ENCODE measurements around the gene MPIG6B.
A peak's percentile ranks its signal among the peaks of the same experiment; 100 is the strongest.

The MPIG6B gene

DNA sequence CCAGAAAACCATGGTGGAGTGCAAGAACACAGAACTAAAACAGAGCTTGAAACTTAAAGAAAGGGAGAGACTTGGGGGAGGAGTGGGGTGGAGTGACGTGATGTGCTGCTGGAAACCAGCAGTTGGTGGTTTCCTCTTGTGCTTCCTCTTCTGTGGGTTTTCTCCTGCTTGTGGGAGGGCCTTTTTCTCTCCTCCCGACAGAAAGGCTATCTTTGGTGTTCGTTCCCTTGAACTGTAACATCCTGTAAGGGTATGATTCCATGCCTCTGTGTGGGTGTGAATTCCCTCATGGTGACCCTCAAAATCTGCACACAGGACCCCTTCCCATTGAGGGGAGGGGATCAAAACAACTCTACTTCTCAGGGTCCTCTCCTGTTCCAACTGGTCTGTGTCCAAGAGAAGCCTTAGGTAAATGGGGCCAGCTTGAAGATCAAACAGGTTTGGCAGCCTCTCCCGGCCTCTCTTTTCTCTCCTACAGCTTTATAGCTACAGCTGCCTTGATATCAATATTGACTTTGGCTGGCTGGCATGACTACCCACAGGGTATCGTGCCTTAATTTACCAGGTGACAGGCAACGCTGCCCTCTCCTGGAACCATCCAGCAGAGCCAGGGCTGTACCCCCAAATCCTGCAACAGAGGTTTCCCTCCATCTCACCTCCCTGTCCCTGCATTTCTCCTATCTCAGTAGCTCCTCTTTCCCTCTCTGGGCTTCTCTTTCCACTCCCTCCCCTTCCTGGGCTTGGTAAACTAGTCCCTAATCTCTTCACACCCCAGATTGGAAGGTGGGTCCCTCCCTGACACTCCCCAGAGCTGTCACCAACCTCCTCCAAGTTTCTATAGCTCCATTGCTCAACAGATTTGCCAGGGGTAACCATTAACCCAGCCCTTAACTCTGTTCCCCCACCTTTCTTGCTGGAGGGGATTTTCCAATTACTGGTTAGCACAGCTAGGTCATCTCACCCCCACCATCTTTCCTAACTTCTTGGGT, 15.1 kb downstream of the MPIG6B start:
- H3K9me3 Mint-ChIP-seq = no peaks in the 10 kb centered on the region
- DNase-seq = peak; percentile 47 to 71
- peaks cover 66% of the 10 kb centered on the region for H3K4me1 Mint-ChIP-seq
- peak overlapping the region; percentile 76 to 94 for H3K27ac Mint-ChIP-seq
- H3K4me3 Mint-ChIP-seq = peak overlapping the region; percentile 95 to 97
- peak; percentile 32 for ATAC-seq
- no peaks in the 10 kb centered on the region for H3K27me3 Mint-ChIP-seq

DNA sequence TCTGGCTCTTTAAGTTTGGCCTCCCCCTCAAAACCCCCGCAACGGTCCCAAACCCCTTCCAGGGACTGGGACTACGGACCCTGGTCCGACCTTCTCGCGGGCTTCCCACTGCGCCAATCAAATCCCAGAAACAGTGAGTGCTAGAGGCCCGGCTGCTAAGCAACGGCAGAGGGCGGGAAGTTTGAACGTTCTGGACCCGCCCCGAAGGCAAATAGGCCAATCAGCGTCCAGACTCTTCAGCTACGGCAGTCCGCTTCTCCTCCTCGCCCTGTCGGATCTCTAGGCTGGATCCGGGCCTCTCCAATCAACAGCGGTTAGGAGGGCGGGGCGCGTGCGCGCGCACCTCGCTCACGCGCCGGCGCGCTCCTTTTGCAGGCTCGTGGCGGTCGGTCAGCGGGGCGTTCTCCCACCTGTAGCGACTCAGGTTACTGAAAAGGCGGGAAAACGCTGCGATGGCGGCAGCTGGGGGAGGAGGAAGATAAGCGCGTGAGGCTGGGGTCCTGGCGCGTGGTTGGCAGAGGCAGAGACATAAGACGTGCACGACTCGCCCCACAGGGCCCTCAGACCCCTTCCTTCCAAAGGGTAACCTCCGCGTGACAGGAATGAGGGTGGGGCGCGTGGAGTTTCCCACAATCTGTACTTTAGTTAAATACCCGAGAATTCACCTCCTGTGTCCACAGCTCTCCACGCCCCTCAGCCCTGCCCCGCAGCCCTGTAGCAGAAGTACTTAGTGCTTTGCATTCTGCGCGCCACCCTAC, 16.6 kb downstream of the MPIG6B start, which contains the start of gene MSH5:
Gene MSH5 (plus strand): TSS at position 367 of the 758 bp plus-strand sequence. CDS start 462 bp downstream, outside the sequence.
- Mint-ChIP-seq H3K4me1 (peaks cover 52% of the 10 kb centered on the region), H3K9me3 (no peaks in the 10 kb centered on the region), H3K4me3 (peak within 1 kb of the TSS; percentile 95 to 97), H3K27me3 (no peaks in the 10 kb centered on the region), H3K27ac (peak within 1 kb of the TSS; percentile 92 to 94)
- DNase-seq = peak; percentile 94 to 97
- peak; percentile 85 for ATAC-seq

DNA sequence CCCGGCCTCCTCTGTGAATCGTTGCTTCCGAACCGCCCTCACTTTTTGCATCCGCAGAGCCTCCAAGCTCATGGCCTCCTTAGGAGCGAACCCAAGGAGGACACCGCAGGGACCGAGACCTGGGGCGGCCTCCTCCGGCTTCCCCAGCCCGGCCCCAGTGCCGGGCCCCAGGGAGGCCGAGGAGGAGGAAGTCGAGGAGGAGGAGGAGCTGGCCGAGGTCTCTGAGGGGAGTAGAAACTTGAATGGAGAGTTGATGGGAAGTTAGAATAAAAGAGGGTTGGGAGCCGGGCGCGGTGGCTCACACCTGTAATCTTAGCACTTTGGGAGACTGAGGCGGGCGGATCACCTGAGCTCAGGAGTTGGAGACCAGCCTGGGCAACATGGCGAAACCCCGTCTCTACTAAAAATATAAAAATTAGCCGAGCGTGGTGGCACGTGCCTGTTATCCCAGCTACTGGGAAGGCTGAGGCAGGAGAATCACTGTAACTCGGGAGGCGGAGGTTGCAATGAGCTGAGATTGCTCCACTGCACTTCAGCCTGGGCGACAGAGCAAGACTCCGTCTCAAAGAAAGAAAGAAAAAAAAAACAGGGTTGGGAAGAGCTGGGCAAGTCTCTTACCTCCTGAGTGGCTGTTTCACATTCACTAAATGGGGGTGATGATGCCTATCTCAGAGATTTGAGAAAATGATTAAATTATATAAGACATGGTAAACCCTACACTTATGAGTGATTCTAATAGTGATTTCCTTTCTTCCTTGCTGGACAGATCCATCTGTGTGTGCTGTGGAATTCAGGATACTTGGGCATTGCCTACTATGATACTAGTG, 17.4 kb downstream of the MPIG6B start:
- peak overlapping the region; percentile 92 to 97 for H3K4me3 Mint-ChIP-seq

DNA sequence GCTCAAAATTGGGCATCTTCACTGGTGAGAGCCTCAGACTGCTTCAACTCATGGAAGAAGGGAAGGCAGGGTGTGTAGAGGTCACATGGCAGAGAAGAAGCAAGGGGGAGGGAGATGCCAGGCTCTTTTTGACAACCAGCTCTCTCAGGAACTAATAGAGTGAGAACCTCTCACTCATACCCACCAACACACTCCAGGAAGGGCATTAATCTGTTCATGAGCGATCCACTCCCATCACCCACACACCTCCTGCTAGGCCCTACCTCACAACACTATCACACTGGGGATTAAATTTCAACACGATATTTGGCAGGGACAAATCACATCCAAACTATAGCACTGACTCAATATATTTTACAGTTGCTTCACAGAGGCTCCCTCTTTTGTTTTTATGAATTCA, 18.6 kb downstream of the MPIG6B start:
- no peak for DNase-seq
- H3K4me1 Mint-ChIP-seq = peaks cover 49% of the 10 kb centered on the region
- no peaks in the 10 kb centered on the region for H3K9me3 Mint-ChIP-seq
- no peaks in the 10 kb centered on the region for H3K27me3 Mint-ChIP-seq
- peak overlapping the region; percentile 52 to 97 for H3K4me3 Mint-ChIP-seq
- no peak overlapping the region for H3K27ac Mint-ChIP-seq
- no peak for ATAC-seq

More for the DNA sequence above, 17.4 kb downstream of the MPIG6B start:
- Mint-ChIP-seq H3K9me3 (no peaks in the 10 kb centered on the region), H3K27me3 (no peaks in the 10 kb centered on the region), H3K4me1 (peaks cover 52% of the 10 kb centered on the region), H3K27ac (peak overlapping the region; percentile 92 to 94)
- no peak for ATAC-seq
- no peak for DNase-seq

DNA sequence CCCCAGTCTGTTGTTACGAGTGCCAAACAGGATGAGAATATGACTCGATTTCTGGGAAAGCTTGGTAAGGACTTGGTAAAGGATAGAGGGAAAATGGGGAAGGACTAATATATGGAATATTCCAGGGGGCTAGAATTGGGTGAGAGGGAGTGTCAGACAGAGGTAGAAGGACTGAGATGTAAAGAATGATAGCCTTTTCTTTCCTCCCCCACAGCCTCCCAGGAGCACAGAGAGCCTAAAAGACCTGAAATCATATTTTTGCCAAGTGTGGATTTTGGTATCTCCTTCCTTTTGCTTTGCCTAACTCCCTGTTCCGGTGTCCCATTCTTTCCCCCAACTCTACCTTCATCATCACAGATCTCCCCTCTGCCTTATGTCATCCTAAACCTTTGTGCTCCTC, 19.7 kb downstream of the MPIG6B start:
- Mint-ChIP-seq H3K27ac (no peak overlapping the region), H3K4me1 (peaks cover 38% of the 10 kb centered on the region), H3K27me3 (no peaks in the 10 kb centered on the region), H3K4me3 (no peak overlapping the region), H3K9me3 (no peaks in the 10 kb centered on the region)
- no peak for DNase-seq
- no peak for ATAC-seq

DNA sequence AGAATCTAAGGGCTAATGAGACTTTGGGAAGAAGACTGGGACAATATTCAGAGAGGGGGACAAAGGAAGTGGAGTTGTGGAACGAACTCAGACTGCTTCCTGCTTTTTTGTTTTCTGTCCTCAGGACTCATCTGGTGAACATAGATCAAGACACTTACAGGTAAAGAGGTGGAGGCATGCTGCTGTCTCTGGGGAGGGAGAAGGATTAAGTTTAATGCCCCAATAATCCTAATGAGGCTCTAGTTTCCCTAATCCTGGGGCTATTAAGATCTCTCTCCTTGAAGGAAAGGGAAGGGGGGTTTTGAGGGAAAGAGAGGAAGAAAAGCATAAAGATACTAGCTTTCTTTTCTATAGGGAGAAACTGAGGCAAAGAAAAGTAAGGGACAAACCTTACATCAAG, 21.2 kb downstream of the MPIG6B start:
- ATAC-seq = no peak
- peaks cover 23% of the 10 kb centered on the region for H3K4me1 Mint-ChIP-seq
- H3K27ac Mint-ChIP-seq = no peak overlapping the region

DNA sequence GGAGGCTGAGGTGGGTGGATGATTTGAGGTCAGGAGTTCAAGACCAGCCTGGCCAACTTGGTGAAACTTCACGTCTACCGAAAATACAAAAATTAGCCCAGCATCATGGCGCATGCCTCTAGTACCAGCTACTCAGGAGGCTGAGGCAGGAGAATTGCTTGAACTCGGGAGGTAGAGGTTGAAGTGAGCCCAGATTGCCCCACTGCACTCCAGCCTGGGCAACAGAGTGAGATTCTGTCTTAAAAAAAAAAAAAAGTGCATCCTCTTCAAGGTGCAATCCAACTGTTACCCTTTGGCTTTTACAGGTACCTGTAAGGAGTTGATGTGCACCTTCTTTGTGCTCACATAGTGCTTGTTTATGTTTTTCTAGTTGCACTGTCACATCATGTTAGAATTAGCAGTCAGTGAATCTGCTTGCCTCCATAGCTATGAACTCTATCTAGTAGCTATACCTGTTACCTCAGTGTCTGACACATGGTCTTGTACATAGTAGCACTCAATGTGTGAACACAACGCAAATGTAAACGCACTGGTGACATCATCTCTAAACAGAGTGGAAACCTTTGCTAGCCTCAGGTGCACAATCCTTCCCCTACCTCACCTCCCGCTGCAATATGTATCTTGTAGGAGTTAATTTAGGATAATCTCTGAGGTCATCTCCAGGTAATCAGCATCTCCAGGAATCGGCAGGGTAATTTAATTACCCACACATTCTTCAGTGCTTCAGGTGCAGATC, 26.3 kb downstream of the MPIG6B start:
- no peak for ATAC-seq
- no peaks in the 10 kb centered on the region for H3K9me3 Mint-ChIP-seq
- no peaks in the 10 kb centered on the region for H3K4me1 Mint-ChIP-seq
- no peaks in the 10 kb centered on the region for H3K27me3 Mint-ChIP-seq
- H3K27ac Mint-ChIP-seq = no peak overlapping the region
- no peak overlapping the region for H3K4me3 Mint-ChIP-seq
- DNase-seq = no peak

More for the DNA sequence above, 21.2 kb downstream of the MPIG6B start:
- Mint-ChIP-seq H3K9me3 (no peaks in the 10 kb centered on the region), H3K27me3 (no peaks in the 10 kb centered on the region), H3K4me3 (no peak overlapping the region)
- DNase-seq = no peak

DNA sequence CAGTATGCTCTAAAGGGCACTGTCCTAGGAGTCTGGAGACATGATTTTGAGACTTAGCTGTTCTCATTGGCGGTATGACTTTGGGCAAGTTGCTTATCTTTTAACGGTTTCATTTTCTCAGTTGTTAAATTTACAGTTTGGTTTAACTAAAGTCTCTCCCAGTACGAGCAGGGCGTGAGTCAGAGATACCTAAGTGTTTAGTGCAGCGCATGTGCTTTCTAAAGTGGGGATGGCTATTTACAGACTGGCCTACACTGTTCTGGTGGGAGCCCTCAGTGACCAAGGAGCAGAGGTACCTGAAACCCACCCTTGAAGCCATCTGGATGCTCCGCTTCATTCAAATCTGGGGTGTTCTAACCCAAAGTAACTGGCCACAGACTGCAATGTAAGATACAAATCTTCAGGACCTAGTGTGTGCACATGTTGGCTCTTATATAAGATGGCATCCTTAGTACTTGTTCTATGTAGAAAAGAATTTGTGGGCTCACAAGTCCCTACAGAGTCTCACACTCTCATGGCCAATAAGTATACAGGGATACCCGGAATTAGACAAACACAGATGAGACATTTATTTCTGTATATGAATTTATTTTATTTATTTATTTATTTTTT, 27.3 kb downstream of the MPIG6B start:
- ATAC-seq (no peak), DNase-seq (no peak)
- no peaks in the 10 kb centered on the region for H3K4me1 Mint-ChIP-seq
- H3K4me3 Mint-ChIP-seq = no peak overlapping the region
- H3K27me3 Mint-ChIP-seq = no peaks in the 10 kb centered on the region
- no peaks in the 10 kb centered on the region for H3K9me3 Mint-ChIP-seq
- H3K27ac Mint-ChIP-seq = no peak overlapping the region

DNA sequence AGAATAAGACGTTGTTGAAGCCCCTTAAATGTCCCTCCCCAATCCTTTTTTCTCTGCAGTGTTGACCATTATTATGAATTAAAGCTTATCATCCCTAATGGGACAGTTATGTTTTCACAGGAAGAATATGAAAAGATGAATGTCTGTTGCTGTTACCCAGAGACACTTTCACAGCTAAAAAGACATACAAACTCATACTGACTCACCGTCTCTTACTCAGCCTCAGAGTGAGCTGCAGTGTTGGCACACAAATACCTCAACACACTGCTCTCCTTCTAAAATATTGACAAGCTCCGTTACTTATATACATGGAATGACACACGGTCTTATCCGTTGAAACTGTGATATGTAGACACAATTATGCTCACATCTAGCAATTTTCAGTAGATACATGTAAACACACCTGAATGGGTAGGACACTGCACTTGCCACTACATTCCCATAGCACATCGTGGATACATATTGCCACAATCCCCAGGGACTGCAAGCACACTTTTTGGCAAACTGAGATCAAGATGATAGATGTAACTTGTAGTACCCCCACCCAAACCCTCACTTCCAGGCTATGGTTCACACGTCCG, 29.7 kb downstream of the MPIG6B start:
- H3K27me3 Mint-ChIP-seq = no peaks in the 10 kb centered on the region
- DNase-seq (no peak), ATAC-seq (no peak)
- H3K27ac Mint-ChIP-seq = no peak overlapping the region
- H3K4me3 Mint-ChIP-seq = no peak overlapping the region
- H3K4me1 Mint-ChIP-seq = peaks cover under 1% of the 10 kb centered on the region
- no peaks in the 10 kb centered on the region for H3K9me3 Mint-ChIP-seq

DNA sequence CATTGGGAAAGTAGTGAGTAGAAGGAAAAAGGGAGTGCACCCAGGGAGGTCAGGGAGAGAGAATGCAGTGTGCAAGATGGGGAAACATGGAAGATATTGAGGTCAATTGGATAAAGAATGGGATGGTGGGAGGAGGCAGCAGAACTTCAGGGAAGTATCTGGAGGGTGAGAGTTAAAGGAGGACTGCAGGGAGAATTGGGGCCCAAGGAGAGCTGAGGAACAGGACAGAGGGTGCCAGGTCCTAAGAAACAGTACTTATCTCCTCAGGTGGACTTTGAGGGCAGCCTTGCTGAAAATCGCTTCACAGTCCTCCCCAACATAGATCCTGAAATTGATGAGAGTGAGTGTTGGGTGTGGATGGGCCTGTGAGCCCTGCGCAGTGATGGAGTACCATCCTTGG, 35.1 kb downstream of the MPIG6B start:
- DNase-seq (no peak), ATAC-seq (no peak)
- Mint-ChIP-seq H3K27me3 (no peaks in the 10 kb centered on the region), H3K4me1 (peaks cover 14% of the 10 kb centered on the region), H3K4me3 (no peak overlapping the region), H3K9me3 (no peaks in the 10 kb centered on the region), H3K27ac (no peak overlapping the region)

DNA sequence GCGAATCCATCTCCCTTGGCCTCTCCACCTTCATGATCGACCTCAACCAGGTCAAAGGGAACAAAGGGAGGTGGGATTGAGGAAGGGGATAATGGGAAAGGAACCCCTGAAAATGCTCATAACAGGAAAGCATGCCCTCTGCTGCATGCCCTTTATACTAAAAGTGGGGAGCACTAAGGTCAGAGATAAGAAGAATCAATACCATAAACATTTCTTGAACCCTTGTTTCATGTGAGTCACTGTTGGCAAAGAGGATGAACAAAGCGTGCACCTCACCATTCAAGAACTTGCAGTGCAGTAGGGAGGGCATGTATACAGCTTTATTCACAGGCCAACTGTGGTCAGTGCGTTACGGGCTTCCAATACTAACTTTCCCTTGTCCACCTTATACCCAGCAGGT, 37.6 kb downstream of the MPIG6B start:
- H3K27ac Mint-ChIP-seq = peak overlapping the region in 1 of 2 donors; percentile 19
- no peak for ATAC-seq
- peaks cover 19% of the 10 kb centered on the region for H3K4me1 Mint-ChIP-seq
- H3K9me3 Mint-ChIP-seq = no peaks in the 10 kb centered on the region
- DNase-seq = no peak
- H3K27me3 Mint-ChIP-seq = no peaks in the 10 kb centered on the region
- no peak overlapping the region for H3K4me3 Mint-ChIP-seq

DNA sequence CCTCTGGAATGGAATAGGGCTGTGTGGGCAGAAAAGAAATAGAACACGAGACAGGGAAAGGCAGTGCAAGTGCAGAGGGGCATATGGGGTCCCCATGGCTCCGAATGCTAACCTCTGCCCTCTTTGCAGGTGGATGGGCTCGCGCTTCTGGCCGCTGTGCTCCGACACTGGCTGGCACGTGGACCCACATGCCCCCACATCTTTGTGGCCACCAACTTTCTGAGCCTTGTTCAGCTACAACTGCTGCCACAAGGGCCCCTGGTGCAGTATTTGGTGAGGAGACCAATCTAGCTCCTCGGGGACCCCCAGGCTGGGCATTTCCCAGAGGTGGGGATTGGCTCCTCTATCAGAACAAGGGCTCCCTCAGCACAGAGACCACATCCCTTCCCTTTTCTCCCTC, 38.2 kb downstream of the MPIG6B start:
- no peak for DNase-seq
- Mint-ChIP-seq H3K9me3 (no peaks in the 10 kb centered on the region), H3K4me3 (no peak overlapping the region), H3K27ac (no peak overlapping the region), H3K27me3 (no peaks in the 10 kb centered on the region), H3K4me1 (peaks cover 19% of the 10 kb centered on the region)
- ATAC-seq = no peak

DNA sequence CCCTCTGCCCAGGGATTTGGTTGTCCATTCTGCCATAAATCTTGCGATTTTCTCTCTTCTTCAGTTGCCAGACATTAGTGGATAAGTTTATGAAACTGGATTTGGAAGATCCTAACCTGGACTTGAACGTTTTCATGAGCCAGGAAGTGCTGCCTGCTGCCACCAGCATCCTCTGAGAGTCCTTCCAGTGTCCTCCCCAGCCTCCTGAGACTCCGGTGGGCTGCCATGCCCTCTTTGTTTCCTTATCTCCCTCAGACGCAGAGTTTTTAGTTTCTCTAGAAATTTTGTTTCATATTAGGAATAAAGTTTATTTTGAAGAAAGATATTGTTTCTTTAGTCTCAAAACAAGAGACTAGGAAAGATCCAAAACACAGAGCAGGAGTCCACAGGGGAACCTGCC, 39.2 kb downstream of the MPIG6B start, which contains the start of gene SAPCD1:
Gene SAPCD1 (plus strand): TSS at position 301 of the 400 bp plus-strand sequence. CDS start 399 bp downstream, outside the sequence.
- Mint-ChIP-seq H3K9me3 (no peaks in the 10 kb centered on the region), H3K4me3 (no peak within 1 kb of the TSS), H3K4me1 (peaks cover 19% of the 10 kb centered on the region), H3K27ac (peak within 1 kb of the TSS in 1 of 2 donors; percentile 85), H3K27me3 (no peaks in the 10 kb centered on the region)
- DNase-seq (no peak), ATAC-seq (no peak)
